GM19455 (cell line): ENCODE data around the gene CCDC181.
"Not testable (repeated sequence)": the region's sequence is repeated elsewhere in the genome, so short reads cannot be mapped to it uniquely, and the experiment has no call there.

Experiments
- ATAC-seq: cut with Tn5 transposase; IDR thresholded peaks from one replicate; pipeline ENCODE4 v1.9.1; 2021; ENCODE audit not compliant: unreplicated experiment

CCDC181 gene

DNA sequence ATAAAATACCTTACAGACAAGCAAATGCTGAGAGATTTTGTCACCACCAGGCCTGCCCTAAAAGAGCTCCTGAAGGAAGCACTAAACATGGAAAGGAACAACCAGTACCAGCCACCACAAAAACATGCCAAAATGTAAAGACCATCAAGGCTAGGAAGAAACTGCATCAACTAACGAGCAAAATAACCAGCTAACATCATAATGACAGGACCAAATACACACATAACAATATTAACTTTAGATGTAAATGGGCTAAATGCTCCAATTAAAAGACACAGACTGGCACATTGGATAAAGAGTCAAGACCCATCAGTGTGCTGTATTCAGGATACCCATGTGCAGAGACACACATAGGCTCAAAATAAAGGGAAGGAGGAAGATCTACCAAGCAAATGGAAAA, 24.7 kb downstream of the CCDC181 start:
- ATAC-seq: not testable (repeated sequence)

DNA sequence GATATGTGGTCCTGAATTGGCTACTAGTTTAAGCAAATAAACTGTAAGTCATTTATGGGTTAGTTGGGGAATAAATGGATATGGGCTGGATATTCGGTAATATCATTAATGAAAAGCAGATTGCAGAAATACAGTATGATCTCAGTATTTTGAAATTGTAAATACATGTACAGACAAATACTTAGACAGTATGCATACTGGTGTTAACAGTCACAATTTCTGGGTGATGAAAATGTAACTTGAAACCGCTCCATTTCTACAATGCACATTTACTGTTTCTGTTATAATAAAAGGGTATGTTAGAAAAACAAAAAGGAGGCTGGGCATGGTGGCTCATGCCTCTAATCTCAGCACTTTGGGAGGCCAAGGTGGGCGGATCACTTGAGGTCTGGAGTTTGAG, 31.3 kb downstream of the CCDC181 start:
- ATAC-seq: no peak

DNA sequence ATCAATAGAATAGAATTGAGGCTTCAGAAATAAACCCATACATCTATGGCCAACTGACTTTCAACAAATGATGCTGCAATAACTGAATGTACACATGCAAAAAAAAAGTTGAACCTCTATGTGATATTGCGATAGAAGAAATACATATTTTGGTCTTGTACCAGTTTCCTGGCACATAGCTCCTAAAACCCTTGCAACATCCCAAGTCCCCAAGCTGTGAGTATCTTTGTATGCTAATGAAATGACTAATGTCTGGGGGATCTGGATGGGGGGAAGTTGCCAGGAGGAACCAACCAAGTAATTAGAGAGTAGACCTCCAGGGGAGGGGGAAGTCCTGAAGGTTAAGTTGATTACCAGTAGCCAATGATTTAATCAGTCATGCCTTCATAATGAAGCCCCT, 34.9 kb downstream of the CCDC181 start:
- no peak for ATAC-seq

DNA sequence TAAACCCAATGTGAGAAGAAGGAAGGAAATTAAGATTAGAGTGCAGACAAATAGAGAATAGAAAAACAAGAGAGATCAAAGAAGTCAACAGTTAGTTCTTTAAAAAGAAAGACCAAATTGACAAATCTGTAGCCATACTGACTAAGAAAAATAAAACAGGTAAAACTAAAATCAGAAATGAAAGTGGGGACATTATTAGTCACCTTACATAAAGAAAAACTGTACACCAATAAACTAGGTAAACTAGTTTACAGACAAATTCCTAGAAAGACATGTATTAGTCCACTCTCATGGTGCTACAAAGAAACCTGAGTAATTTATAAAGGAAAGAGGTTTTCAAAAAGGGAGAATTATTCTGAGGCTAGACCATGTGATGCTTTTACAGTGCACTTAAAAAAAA, 37.0 kb downstream of the CCDC181 start:
- ATAC-seq: peak; percentile 90

DNA sequence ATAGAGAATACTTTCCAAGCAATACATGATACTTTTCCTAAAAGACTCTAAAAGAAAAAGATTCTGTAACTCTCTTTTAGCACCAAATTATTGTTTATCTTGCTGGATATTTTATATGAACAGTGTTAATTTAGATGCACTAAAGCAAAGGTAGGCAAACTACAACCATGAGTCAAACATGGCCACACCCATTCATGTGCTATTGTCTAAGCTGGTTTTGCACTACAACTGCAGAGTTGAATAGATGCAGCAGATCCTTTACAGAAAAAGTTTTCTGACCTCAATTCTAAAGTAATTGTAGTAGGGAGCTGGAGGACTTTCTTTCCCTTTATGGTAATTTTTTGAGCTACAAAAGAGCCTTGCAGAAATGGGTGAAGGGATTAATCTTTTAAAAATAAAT, 39.9 kb downstream of the CCDC181 start:
- ATAC-seq: no peak

DNA sequence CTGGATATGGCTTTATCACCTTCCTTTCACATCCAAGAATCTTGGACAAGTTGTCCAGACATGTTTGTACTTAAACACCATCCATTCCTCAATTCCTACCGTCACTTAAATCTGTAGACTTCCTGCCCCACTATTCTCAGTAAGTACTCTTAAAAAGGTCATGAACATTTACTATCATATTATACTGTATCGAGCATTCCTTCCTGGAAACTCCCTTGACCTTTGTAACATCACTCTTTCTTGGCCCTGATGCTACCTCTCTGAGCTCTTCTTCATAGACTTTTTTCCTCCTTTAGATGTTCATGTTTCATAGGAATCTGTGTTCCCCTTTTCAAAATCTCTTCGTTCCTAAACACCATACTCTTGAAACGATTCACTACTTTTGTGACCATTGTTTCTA, 43.8 kb downstream of the CCDC181 start:
- ATAC-seq: no peak

DNA sequence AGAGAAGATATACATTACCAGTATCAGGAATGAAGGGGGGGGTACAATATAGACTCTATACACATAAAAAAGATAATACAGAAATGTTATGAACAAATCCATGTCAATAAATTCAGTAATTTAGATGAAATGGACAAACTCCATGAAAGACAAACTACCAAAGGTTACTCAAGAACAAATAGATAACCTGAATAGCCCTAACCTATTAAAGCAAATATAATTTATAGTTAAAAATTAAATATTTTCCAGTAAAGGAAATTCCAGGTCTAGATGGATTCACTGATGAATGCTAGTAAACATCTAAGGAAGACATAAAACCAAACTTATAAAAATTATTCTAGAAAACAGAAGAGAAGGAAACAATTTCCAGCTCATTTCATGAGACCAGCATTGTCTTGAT, 46.1 kb downstream of the CCDC181 start:
- ATAC-seq: no peak

DNA sequence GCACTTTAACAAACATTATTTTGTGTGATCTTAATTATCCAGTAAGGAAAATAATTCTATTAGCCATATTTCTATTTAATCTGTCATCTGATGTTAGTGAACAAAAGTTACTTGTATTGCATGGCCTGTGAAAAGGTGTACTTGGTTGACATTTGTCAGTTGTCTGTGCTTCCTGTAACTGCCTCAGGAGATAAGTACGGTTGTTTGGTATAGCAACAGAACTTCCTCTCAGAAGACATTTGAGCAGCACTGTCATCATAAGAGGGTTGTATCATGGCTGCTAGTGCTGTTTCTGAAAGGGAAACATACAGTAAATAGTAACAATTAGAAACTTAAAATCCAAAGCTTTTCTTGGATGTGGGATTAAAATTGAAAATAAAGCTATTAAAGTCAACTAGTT, 55.9 kb downstream of the CCDC181 start:
- ATAC-seq: no peak

DNA sequence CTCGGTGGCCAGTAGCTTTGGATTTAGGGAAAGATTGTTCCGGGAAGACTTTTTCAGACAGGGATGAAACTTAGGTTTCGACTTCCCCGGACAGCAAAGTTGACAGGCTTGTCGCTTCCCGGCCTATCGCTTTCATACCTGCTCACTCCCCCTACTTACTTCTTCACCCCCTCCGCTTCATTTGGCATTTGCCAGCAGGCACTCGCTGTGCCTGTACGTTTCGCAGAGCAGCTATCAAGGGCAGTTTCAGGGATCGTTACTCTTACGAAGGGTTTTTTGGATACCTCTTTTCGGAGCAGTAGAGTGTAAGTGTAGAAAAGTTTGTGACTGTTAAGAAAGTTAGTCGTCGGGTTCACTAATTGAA, 58.9 kb downstream of the CCDC181 start:
- ATAC-seq: no peak

DNA sequence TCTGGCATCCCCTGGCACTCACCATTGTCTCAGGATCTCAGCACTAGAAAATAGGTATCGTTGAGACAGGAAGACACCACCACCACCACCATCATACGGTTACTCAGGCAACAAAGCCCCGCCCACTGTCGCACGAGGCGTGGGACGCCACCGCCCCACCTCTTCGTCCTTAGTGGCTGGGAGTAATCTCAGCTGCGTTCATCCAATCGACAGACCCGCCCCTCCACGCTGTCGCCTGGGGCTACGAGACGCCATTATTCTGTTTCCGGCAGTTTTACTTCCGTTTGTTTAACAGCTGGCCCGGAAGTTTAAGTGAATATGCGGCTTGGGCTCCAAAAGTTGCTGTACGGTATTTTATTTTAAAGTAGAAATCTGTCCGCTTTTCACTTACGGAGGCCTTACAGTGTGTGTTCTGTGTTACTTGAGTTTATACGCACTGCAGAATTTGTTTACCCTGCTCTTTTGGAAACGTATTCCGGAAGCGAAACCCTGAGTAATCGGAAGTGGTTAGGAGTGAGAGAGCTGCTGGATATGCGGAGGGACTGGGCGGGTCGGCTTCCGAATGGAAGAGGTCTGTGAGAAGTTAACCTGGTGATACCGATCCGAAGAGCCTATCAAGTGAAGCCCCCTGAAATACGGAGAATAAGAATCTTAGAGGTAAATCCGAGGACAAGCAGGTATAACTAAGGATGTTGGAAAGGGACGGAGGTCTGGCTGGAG, 59.4 kb downstream of the CCDC181 start, which contains the start of the genes BLZF1 and NME7:
TSS of gene BLZF1 (plus strand) at position 510 of the 720 bp plus-strand sequence. CDS start 1,328 bp downstream, outside the sequence.
TSS of gene NME7 (minus strand) at position 112 of the 720 bp plus-strand sequence. CDS start at position 25, 87 bp downstream.
- ATAC-seq: peak; percentile 95

DNA sequence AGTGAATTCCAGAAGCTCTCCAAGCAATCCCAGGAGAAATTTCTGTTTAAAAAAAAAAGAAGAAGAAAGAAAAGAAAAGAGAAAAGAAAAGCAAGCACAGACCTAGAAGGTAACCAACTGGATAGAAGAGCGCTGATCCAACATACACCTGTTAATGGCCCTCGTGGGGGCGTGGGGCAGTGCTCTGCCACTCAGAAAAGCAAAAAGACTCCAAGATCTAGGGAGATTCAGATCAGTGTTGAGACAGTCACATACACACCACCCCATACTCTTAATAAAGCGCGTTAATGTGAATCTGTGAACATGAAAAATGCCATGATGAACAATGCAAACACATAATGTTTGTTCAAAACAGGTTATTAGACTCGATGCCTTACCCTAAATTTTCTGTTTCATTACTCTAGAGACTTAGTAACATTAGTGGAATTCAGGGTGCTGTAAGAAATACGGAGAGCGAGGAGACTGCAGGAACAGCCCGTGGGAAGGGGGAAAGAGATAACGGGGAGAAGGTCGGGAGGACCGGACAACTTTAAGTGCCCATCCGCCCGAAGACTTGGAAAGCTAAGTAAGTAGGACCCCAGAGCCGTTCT, 60.1 kb downstream of the CCDC181 start:
- ATAC-seq: no peak

DNA sequence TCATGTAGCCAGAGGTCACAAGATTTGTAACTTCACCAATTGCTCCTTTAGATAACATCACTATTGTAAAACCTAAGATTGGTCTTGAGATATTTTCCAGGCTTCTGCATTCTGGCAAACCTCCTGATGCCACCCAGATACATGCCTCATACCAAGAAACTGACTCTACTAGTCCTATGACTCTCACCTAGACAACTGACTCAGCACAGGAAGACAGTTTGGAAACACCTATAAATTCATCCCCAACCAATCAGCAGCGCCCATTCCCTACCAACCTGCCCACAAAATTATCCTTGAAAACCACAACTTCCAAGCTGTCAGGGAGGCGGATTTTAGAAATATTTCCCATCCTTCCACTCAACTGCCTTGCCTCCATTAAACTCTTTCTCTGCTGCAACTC, 62.3 kb downstream of the CCDC181 start:
- ATAC-seq: no peak

DNA sequence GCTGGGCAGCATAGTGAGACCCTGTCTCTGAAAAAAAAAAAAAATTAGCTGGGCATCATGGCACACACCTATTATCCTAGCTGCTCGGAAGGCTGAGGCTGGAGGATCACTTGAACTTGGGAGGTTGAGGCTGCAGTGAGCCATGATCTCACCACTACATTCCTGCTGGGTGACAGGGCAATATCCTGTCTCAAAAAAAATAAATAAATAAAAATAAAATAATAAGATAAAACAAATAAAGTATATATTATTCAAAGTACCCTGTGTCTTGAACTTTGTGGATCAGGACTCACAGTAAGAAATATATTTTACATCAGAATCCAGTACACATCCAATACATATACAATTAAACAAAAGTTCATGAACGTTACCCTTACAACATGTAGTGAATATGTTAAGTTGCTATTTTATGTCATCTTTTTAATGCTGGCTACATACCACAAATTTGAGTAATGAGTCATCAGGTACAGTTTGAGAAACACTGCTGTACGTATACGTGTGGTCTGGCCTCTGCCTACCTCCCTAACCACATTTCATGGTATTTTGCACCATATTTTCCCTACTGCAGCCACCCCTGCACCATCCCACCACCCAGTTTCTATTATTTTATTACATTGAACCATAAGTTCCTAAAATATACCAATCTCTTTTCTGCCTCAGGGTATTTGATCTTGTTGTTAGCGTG, 64.1 kb downstream of the CCDC181 start:
- ATAC-seq: no peak

DNA sequence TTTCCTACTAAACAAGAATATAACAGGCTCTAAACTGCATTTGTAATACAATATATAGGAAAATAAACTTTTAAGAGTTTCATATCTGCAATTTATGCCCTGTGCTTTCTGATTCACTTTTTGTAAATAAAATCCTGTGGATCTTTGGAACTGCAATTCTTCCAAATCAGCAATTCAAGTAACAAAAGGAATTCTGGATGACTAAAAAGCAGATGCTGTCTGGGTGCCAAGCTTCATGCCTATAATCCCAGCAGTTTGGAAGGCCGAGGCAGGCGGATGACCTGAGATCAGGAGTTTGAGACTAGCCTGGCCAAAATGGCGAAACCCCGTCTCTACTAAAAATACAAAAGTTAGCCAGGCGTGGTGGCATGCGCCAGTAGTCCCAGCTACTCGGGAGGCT, 66.0 kb downstream of the CCDC181 start:
- no peak for ATAC-seq

DNA sequence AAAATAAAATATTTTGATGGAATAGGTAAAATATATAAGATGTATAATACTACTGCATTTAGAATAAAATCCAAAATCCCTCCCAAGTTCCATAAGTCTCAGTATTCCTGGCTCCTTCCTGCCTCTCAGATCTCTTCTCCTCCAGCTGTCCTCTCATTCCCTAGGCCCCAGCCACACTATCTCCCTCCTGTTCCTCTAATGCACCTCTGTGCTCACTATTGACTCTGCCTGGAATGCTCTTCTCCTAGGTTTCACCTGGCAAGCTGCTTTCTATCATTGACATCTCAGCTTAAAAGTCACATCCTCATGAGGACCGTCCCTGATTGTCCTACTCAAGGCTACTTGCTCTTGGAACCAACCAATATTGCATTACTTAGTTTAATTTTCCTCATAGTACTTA, 66.9 kb downstream of the CCDC181 start:
- no peak for ATAC-seq

DNA sequence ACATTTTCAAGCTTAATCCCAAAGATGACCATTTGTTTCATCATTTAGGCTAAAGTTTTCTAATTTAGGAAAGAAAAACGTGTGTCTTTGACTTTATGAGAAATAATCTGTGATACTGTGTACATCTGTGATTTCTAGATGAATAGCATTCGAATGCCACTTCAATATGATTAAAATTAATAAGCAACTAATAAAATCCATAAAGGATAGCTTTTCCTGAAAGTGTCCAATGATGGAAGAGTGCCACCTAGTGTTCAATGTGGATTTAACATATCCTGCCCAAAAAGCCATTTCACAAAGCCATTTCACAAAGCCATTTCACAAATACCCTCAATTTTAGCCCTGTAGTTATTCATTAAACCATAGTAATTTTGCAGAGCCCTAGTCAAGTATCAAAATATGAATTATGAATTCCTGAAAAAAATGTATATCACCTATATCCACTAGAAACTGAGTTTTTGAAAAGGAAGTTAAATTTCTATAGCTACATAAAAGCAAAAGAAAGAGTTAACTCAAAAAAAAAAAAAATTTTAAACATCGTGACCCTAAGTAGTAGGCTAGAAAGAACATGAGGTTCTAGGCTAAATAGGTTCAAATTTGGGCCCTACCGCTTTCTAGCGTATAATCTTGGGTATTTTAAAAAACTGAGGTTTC, 78.8 kb downstream of the CCDC181 start:
- ATAC-seq: no peak

DNA sequence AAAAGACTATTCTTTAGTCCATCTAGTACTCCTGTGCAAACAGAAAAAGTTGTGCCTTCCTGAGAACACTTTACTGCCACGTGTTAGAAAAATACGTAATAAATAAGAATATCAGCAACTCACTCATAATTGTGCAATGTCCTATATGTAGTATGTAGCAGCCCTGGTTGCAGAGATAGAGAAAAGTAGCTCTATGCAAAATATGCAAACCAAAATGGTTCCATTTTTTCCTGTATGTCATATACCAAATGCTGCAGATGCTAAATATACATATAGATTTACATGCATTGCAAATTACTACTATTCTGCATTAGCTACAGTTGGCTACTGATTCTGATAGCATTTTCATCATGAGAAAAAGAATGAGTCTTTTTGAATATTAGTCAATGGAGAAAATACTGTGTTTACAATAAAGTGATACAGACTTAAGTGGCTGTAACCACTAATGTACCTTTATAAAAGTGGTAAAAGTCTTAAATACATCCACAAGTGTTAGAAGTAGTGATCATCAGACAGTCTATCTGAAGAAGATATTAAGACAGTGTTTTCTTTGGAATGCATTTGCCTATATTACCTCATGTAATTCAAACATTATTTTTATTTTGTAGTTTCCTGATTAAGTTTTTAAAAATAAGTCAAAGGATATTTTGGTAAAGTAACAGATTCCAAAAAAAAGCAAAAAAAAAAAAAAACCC, 79.4 kb downstream of the CCDC181 start:
- no peak for ATAC-seq

DNA sequence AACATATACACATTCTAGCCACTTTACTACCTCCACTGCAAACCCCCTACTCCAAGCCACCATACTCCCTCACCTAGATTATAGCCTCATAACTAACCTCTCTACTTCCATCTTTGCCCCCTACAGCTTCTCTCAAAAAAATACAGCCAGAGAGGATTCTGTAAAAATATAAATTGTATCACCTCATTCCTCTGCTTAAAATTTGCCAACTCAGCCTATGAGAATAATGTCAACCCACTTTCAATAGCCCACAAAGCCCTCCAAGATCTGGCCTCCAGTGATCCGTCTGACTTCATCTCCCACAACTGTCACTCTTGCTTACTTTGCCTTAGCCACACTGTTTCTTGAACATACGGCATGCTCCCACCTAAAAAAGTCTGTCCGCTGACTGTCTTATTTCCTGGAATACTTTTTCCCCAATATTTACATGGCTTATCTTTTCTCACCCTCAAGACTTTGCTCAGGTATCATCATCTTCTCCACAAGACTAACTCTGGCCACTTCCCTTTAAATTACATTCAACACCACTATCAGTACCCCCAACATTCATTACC, 81.2 kb downstream of the CCDC181 start:
- ATAC-seq: no peak

DNA sequence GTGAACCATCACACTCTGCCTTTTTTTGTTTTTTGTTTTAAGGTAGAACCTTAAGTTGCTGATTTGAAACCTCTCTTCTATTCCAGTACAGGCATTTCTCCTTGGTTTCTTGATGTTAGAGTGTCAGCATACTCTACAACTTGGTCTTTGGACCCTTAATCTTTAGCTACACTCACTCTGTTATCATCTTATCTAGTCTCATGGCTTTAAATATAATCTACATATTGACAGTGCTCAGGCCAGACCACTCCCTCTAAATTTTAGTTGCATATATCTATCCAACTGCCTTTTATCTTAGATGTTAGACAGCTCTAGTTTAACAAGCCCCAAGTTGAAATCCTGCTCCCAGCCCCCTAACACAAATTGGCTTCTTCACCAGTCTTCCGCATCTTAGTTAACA, 81.8 kb downstream of the CCDC181 start:
- ATAC-seq: no peak
